Suppressor macrophage treated with lipopolysaccharide for 1 hour (primary cell): ENCODE measurements around the gene NKX2-4.
A peak's percentile ranks its signal among the peaks of the same experiment; 100 is the strongest.

Experiments used
- DNase-seq, 3 donors: peaks; one replicate each; pipeline ENCODE4 v3.0.0-alpha.2; 2020 to 2022

The NKX2-4 gene

GRCh38 chr20:21358737-21359136 lies 38.6 kb downstream of the NKX2-4 start:
- DNase-seq: no peak

DNA sequence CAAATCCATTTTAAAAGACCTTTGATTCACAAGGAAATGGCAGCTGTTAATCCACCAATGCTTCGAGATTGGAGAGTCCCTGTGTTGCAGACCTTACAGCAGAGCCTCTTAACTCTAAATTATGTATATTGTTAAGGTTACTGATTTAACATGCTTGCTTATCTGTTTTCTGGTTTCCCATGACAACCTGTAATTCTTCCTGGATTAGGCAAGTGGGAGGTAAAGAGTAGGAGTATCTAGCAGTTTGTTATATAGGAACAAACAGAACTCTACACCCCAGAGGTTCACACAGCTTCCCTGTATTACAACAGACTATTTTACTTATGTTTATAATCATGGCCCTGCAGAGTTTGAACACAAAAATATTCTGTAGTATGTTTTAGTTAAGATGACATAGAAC lies 39.5 kb downstream of the NKX2-4 start:
- peak; percentile 5 to 31 (median 8) for DNase-seq

- no peak for DNase-seq
Measured at GRCh38 chr20:21356386-21356785, 40.9 kb downstream of the NKX2-4 start.

GRCh38 chr20:21355981-21356380 lies 41.3 kb downstream of the NKX2-4 start:
- no peak for DNase-seq

DNA sequence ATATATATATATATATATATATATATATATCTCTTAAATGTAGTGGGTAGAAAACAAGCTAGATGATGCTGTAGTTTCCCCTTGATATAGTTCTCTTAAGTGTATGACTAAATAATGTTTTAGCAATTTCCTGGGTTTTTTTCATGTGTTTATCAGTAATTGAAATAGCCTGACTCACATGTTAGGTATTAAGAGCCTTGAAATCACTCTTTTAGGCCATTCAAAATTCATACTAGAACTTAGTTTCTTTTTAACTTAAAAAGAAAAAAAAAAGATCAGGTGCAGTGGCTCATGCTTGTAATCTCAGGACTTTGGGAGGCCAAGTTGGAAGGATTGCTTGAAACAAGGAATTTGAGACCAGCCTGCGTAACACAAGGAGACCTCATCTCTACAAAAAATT lies 44.1 kb downstream of the NKX2-4 start:
- DNase-seq: peak in 2 of 3 donors; percentile 20 to 44

GRCh38 chr20:21352703-21353102 lies 44.6 kb downstream of the NKX2-4 start:
- DNase-seq: no peak
